BJ (cell line): ENCODE results near the gene BNIP3. TPM values are rescaled to one million over a fixed set of nuclear protein-coding genes. Genes with fewer than 3 reads are reported as not detected.

ENCODE experiments used
- CTCF ChIA-PET: fragments of 350-600 bp; formaldehyde crosslinking; extraction: SDS; loops from one replicate; lab custom pipeline; 2021; ENCODE audit warnings: antibody characterized with exemption, inconsistent platforms; lab: Yijun Ruan, JAX
- POLR2A ChIA-PET: fragments of 300-600 bp; sonication (Branson Sonifier 250); formaldehyde crosslinking; extraction: SDS; loops from one replicate; lab custom pipeline; 2021; ENCODE audit warnings: antibody characterized with exemption; lab: Charles Lee
- DNase-seq: peaks from one replicate; pipeline ENCODE4 v3.0.0-alpha.2; 2011; ENCODE audit warnings: low read depth
- H3K27me3 ChIP-seq: 2 replicates; pipeline ENCODE4 v1.6.0; 2011; ENCODE audit warnings: low read length; ENCODE audit not compliant: control insufficient read depth, insufficient read depth
- H3K36me3 ChIP-seq: 2 replicates; pipeline ENCODE4 v1.5.1; 2011; ENCODE audit warnings: low read length; ENCODE audit not compliant: control insufficient read depth, insufficient read depth
- H3K4me3 ChIP-seq: 2 replicates; pipeline ENCODE4 v1.5.1; 2011; ENCODE audit warnings: low read depth, mild to moderate bottlenecking, control low read depth, low read length
- polyA plus RNA-seq: library from polyadenylated mRNA; depleted of rRNA; stranded (reverse); fragments of >200 nt; gene quantifications from 2 replicates; pipeline ENCODE4 v1.2.3, GENCODE V29; 2011
- TF ChIP-seq, protein P1 (sequence below): IDR thresholded peaks from 2 replicates; pipeline ENCODE4 v1.5.1; 2011; ENCODE audit warnings: low read depth, mild to moderate bottlenecking, control low read depth, inconsistent platforms, low read length, moderate library complexity; ENCODE audit not compliant: insufficient read depth

Gene BNIP3
- polyA plus RNA-seq, 1 experiment = 89.1 TPM

DNA sequence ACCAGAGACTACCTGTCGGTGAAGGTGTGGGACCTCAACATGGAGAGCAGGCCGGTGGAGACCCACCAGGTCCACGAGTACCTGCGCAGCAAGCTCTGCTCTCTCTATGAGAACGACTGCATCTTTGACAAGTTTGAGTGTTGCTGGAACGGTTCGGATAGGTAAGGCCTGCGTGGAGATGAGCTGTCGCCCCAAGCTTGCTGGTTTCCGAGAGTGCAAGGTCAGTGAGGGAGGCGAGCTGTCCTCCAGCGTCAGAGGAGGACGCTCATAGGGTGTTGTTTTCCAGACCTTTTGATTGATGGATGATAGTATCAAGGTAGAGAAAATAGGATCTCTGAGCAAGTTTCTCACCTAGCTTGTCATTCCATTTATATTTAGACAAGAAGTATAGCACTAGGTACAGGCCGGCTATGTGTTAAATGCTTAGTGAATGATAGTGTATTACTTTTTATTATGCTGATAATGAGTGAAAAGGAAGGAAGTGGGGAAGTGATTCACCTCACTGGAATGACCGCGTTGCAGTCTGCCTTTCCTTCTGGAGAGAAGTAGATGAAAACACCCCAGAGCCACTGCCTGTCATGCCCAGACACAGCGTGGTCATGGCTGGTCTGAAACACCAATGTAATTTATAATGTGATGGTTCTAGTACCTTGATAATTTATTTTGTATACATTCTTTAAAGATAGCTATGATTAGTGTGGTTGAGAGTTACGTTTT, 33.9 kb downstream of the BNIP3 start:
- H3K4me3 ChIP-seq = no peak overlapping the region
- DNase-seq = no peak
- H3K27me3 ChIP-seq = no peaks in the 10 kb centered on the region
- ChIA-PET CTCF (interaction anchor here (1.1 kb wide), 1 partner anchor 45 kb away, joined by 3 read pairs; no protein-coding TSS in a partner anchor), POLR2A (no interaction called here)
- TF ChIP-seq, protein P1, sequence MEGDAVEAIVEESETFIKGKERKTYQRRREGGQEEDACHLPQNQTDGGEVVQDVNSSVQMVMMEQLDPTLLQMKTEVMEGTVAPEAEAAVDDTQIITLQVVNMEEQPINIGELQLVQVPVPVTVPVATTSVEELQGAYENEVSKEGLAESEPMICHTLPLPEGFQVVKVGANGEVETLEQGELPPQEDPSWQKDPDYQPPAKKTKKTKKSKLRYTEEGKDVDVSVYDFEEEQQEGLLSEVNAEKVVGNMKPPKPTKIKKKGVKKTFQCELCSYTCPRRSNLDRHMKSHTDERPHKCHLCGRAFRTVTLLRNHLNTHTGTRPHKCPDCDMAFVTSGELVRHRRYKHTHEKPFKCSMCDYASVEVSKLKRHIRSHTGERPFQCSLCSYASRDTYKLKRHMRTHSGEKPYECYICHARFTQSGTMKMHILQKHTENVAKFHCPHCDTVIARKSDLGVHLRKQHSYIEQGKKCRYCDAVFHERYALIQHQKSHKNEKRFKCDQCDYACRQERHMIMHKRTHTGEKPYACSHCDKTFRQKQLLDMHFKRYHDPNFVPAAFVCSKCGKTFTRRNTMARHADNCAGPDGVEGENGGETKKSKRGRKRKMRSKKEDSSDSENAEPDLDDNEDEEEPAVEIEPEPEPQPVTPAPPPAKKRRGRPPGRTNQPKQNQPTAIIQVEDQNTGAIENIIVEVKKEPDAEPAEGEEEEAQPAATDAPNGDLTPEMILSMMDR = no peak
- peaks cover 20% of the 10 kb centered on the region for H3K36me3 ChIP-seq

DNA sequence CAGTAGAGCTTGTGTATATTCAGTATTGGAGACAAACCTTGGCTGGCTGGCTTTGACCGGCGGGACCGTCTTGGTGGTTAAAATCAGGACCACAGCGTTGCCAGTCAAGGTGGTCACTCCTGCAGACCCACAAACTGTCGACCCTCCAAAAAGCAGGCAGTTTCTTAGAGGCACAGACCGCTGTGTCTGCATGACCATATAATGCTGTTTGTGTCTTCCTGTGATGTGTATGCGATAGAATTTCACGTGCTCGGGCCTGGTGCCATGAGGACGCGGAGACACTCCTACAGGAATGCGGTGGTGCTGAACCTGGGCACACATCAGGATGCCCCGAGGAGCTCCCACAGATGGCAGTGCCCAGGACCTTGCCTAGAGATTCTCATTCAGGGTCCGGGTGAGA, 34.8 kb downstream of the BNIP3 start:
- ChIA-PET CTCF (interaction anchor here (1.1 to 1.4 kb wide), 2 partner anchors 12 to 44 kb away, joined by 3 read pairs; no protein-coding TSS in a partner anchor), POLR2A (interaction anchor here (0.6 kb wide), 1 partner anchor 9 kb away, joined by 8 read pairs; no protein-coding TSS in a partner anchor)
- TF ChIP-seq, protein P1 = no peak
- H3K36me3 ChIP-seq = peaks cover 20% of the 10 kb centered on the region
- no peaks in the 10 kb centered on the region for H3K27me3 ChIP-seq
- DNase-seq = no peak
- no peak overlapping the region for H3K4me3 ChIP-seq

DNA sequence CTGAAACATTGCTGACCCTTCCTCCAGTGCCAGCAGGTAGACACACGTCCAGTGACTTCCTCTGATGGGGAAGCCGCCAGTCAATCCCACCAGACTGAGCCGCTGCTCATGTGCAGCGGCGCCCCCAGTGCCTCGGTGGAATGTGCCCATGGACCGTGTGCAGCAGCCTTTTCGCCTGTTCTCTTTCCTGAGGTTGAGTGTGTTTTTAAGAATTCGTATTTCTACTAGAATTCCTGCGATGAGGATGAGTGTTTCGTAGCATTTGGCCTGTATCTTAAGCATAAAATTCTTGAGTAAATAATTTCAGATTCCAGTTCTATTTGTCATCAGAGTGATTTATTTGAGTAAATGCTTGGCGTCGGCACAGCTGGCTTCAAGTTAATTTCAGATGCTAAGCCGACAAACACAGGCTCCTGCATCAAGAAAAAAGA, 35.4 kb downstream of the BNIP3 start:
- peak; percentile 41 for DNase-seq
- TF ChIP-seq, protein P1 = no peak
- peaks cover 20% of the 10 kb centered on the region for H3K36me3 ChIP-seq
- CTCF ChIA-PET = interaction anchor here (1.1 to 1.4 kb wide), 2 partner anchors 12 to 16 kb away, joined by 3 read pairs; no protein-coding TSS in a partner anchor
- no peak overlapping the region for H3K4me3 ChIP-seq
- H3K27me3 ChIP-seq = no peaks in the 10 kb centered on the region
- POLR2A ChIA-PET = interaction anchor here (0.6 kb wide), 1 partner anchor 8 kb away, joined by 8 read pairs; no protein-coding TSS in a partner anchor

DNA sequence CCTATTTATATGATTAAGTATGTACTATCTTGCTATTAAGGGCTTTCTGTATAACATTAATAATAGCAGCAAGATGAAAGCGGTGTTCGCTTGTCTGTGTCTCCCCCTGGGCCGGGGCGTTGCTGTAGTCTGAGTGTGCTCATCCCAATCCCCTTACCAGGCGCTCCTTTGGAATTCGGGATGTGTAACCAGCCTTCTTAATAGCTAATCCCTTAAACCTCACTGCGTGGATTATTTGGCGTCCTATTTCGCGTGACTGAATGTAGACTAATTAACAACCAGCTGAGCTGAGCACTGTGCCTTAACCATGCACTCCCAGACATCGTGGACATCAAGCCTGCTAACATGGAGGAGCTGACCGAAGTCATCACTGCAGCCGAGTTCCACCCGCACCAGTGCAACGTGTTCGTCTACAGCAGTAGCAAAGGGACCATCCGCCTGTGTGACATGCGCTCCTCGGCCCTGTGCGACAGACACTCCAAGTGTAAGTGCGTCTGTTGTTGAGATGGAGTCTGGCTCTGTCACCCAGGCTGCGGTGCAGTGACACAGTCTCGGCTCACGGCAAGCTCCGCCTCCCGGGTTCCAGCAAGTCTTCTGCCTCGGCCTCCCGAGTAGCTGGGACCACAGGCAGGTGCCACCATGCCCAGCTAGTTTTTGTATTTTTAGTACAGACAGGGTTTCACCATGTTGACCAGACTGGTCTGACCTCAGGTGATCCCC, 36.6 kb downstream of the BNIP3 start:
- no peak overlapping the region for H3K4me3 ChIP-seq
- H3K36me3 ChIP-seq = peaks cover 18% of the 10 kb centered on the region
- DNase-seq = no peak
- H3K27me3 ChIP-seq = no peaks in the 10 kb centered on the region
- TF ChIP-seq, protein P1 = no peak
- CTCF ChIA-PET = interaction anchor here (1.3 kb wide), 1 partner anchor 12 kb away, joined by 4 read pairs; no protein-coding TSS in a partner anchor
- POLR2A ChIA-PET = interaction anchor here (0.6 kb wide), 1 partner anchor 10 kb away, joined by 4 read pairs; no protein-coding TSS in a partner anchor

DNA sequence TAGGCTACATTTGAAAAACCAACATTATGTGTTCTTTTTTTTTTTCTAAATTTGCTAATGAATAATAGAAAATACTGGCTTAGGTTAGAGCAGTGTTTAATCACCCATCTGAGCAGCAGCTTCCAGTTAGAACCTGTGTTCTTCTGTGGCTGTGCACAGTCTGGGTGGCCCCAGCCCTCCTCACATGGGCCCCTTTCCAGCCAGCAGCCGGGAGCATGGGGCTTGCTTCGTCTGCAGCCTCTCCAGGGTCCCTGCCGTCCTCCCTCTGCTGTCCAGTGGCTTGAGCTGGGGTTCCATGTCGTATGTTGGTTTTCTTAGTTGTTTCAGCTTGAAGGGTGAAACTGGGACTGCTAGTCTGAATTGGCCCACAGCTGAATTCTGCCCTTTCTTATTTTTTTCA, 37.3 kb downstream of the BNIP3 start:
- no peak overlapping the region for H3K4me3 ChIP-seq
- POLR2A ChIA-PET = interaction anchor here (0.6 kb wide), 1 partner anchor 10 kb away, joined by 4 read pairs; no protein-coding TSS in a partner anchor
- TF ChIP-seq, protein P1 = no peak
- DNase-seq = no peak
- peaks cover 17% of the 10 kb centered on the region for H3K36me3 ChIP-seq
- H3K27me3 ChIP-seq = no peaks in the 10 kb centered on the region
- CTCF ChIA-PET = interaction anchor here (1.3 kb wide), 1 partner anchor 12 kb away, joined by 4 read pairs; no protein-coding TSS in a partner anchor
